Right ventricle myocardium inferior (tissue), 1 donor: Measurements from ENCODE around the gene KCTD11. TPM values are rescaled to one million over a fixed set of nuclear protein-coding genes. Genes with fewer than 3 reads are reported as not detected.
"Not testable (repeated sequence)": the region's sequence is repeated elsewhere in the genome, so short reads cannot be mapped to it uniquely, and the experiment has no call there.

ENCODE experiments used
- ATAC-seq: fragments of 200-7000 bp; cut with Tn5 transposase; one replicate; pipeline ENCODE4 v1.9.1; 2020; ENCODE audit warnings: mild to moderate bottlenecking, moderate library complexity
- DNase-seq: peaks from one replicate; pipeline ENCODE4 v3.0.0; 2021; ENCODE audit errors: missing footprints
- intact Hi-C: fragments of 100-400 bp; cut with DNase I; formaldehyde crosslinking; loops from one replicate; pipeline ENCODE4 v1.11.0; 2022
- total RNA-seq: library from RNA; stranded (reverse); fragmentation: NEBNext Ultra II Directional; extraction: Animal tissue kit (Norgen Biotek cat#: 25700); gene quantifications from one replicate; pipeline ENCODE4 v1.2.1, GENCODE V29; 2021
- donor health status: DM: no; HTN: yes; CAD: no; lungs with severe emphysema.

Gene KCTD11
- total RNA-seq, 1 donor from 2014 or later: 4.7 TPM

DNA sequence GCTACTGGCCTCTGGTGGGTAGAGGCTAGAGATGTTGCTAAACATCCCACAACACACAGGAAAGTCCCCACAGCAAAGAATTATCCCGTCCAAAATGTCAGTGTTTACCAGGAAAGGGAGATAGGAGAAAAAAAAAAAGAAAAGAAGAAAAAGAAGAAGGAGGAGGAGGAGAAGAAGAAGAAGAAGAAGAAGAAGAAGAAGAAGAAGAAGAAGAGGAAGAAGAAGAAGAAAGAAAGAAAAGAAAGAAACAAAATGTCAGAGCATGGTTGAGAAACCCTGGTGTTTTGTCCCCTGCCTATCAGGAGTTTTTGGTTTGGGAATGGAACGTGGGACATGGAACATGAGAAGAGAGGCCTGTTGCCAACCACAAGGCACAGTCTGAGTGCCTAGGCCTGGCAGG is 5.4 kb downstream of the KCTD11 start:
- intact Hi-C loops: loop anchor here (2.0 to 5.0 kb wide), 3 partner anchors 79 to 230 kb away; partner anchors contain the start of gene SENP3
- no peak for ATAC-seq
- DNase-seq: no peak

DNA sequence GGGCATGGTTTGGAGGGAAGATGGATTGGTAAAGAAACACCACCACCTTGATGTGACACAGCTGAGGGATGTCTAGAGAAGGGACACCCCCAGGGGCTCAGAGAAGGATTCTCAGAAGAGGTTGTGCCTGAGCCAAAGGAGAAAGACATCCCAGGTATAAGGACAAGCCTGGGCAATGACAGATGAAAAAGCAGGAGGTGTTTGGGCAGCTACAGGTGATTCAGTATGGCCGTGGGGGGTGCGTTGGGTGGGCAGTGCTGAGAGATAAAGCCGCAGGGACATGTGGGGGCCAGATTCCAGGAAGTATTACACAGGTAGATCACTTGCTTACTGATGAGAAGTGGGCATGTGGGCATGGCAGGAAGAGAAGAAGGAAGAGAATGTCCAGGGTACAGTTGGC is 9.9 kb downstream of the KCTD11 start:
- intact Hi-C loops: no loop called here
- DNase-seq: no peak
- ATAC-seq: no peak

DNA sequence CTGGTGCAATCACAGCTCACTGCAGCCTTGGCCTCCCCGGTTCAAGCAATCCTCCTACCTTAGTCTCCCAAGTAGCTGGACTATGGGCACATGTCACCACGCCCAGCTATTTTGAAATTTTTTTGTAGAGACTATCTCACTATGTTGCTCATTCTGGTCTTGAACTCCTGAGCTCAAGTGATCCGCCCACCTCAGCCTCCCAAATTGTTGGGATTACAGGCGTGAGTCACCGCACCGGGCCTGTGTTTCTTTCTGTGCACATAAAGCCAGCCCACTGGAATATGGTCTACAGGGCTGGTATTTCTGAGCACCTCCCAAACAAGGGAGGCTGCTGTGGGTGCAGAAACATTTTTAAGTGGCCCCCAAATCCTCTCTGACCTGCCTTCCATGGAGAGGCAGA is 11.3 kb downstream of the KCTD11 start:
- ATAC-seq: no peak
- no peak for DNase-seq
- intact Hi-C loops: no loop called here

DNA sequence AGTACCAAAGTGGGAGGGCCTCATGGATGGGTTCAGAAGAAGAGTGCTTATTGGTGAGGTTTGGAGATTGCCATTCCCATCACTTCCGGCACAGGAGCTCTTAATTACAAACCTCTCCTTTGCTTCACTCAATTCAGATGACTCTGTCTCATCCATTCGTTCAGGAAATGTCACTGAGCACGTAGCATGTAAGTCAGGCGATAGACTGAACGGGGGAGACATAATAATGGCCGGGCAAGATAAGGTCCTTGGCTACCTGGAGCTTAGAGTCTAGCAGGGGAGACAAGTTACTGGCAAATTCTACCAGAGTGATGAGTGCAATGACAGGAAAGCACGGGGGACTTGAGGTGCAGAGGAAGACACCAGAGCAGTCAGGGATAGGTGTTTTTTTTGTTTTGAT is 14.0 kb downstream of the KCTD11 start:
- intact Hi-C loops, ATAC-seq, DNase-seq: not testable (repeated sequence)

DNA sequence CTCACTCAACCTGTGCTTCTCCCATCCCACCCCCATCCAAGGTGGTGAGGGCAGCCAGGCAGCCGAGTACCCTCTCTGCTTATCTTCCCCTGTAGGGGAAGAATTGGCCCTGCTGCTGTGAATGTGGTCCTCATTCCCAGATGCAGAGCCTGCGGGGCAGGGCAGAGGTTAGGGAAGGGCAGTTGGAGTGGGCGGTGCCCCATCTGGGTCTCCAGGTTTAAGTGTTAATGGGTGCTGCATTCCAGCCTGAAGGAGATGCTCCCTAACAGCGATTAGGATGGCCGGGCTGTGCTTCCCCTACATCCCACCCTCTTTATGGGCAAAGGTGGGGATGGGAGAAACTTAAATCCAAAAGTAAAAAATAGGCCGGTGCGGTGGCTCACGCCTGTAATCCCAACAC is 15.1 kb downstream of the KCTD11 start:
- intact Hi-C loops: no loop called here
- ATAC-seq (no peak), DNase-seq (no peak)

DNA sequence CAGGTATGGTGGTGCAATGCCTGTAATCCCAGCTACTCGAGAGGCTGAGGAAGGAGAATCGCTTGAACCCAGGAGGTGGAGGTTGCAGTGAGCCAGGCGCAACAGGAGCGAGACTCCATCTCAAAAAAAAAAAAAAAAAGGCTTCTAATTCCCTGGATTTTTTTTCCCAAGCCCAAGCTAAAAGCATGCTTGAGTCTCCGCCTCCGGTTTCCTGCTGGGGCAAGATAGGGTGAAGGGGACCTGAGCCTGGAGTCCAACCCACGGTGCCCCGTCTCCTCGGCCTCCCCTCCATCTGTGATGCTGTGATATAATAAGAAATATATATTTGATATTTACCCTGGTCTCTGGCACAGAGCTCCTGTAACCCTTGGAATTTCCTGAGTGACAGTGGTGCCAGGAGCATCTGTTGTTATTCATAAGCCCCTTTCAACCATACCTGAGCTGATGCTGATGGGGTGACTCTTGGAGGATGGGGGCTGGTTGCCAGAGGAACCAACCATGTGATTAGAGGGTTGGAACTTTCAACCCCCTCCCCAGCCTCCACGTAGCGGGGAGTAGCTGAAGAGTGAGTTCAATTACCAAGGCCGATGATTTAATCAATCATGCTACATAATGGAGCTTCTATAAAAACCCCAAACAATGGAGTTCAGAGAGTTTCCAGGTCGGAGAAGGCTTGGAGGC is 16.1 kb downstream of the KCTD11 start:
- intact Hi-C loops: no loop called here

DNA sequence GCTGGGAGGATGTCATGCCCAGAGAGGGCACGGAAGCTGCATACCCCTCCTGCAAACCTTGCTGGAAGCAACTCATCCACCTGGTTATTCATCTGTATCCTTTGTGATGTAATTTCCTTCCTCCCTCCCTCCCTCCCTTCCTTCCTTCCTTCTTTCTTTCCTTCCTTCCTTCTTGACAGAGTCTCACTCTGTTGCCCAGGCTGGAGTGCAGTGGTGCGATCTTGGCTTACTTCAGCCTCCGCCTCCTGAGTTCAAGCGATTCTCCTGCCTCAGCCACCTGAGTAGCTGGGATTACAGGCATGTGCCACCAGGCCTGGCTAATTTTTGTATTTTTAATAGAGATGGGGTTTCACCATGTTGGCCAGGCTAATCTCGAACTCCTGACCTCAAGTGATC is 16.6 kb downstream of the KCTD11 start:
- intact Hi-C loops, ATAC-seq, DNase-seq: not testable (repeated sequence)

More for the DNA sequence above, 16.1 kb downstream of the KCTD11 start:
- DNase-seq (no peak), ATAC-seq (no peak)

DNA sequence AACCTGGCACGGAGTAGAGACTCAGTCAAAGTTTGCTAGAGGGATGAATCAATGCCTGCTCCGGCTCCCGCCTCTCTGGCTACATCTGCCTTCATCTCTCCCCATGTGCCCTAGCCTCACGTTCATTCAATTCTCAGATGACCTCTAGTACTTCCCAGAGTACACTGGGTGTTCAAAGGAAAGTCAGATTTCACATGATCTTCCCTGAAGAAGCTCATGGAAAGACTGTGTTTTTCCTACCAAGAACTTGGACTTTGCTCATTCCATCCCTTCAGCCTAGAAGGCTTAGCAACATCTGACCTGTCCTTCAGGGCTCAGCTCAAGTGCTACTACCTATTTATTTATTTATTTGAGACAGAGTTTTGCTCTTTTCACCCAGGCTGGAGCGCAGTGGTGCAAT is 17.9 kb downstream of the KCTD11 start:
- intact Hi-C loops: no loop called here
- ATAC-seq (no peak), DNase-seq (no peak)

DNA sequence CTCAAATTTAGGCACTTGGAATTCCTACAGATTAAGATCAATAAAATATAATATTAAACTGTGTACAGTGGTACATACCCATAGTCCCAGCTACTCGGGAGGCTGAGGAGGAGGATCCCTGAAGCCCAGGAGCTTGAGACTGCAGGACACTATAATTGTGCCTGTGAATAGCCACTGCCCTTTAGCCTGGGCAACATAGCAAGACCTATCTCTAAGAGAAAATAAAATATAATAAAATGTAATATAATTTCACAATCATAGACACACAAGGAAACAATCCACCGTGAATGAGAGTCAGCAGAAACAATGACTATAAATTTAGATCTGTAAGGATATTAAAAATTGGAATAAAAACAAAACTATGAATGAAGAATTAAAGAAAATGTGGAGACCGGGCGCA is 18.9 kb downstream of the KCTD11 start:
- ATAC-seq (no peak), DNase-seq (no peak)
- intact Hi-C loops: no loop called here

DNA sequence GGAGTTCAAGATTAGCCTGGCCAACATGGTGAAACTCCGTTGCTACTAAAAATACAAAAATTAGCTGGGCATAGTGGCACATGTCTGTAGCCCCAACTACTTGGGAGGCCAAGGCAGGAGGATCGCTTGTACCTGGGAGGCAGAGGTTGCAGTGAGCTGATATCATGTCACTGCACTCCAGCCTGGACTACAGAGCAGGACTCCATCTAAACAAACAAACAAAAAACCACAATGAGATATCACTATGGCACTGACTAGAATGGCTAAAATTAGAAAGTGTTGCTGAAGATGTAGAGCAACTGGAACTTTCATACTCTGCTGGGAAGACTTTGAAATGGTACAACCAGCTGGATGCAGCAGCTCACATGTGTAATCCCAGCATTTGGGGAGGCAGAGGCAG is 22.4 kb downstream of the KCTD11 start:
- no peak for DNase-seq
- intact Hi-C loops: no loop called here
- no peak for ATAC-seq

DNA sequence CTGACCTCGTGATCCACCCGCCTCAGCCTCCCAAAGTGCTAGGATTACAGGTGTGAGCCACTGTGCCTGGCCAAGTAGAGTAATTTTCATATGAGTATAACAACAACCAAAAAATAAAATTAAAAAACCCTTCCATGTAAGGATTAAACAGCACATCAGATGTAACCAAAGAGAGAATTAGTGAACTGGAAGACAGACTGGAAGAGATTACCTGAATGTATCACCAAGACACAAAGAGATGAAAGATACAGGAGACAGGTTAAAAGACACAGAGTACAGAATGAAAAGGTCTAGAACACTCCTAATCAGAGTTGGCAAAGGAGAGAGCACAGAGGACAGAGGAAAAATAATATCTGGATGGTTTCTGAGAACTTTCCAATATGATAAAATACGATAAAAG is 27.2 kb downstream of the KCTD11 start:
- DNase-seq (no peak), ATAC-seq (no peak)
- intact Hi-C loops: no loop called here

DNA sequence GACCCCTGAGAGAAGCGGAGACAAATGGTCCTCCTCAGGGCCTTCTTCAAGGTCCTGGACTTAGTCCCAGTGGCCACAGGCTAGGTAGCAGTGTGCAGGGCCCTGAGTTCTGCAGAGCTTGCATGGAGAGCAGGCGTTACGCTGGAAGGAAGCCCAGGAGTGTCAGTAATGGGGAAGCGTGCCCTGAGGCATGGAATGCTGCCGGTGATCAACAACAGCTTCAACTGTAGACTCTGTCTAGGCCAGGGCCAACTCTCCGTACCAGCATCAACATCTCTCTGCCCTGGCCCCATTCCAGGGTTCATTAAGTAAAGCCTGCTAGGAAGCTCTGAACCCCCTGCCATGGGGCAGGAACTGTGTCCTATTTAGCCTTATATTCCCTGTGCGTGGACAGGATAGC is 28.4 kb downstream of the KCTD11 start:
- intact Hi-C loops: no loop called here
- ATAC-seq (peak; percentile 83), DNase-seq (peak; percentile 76)

DNA sequence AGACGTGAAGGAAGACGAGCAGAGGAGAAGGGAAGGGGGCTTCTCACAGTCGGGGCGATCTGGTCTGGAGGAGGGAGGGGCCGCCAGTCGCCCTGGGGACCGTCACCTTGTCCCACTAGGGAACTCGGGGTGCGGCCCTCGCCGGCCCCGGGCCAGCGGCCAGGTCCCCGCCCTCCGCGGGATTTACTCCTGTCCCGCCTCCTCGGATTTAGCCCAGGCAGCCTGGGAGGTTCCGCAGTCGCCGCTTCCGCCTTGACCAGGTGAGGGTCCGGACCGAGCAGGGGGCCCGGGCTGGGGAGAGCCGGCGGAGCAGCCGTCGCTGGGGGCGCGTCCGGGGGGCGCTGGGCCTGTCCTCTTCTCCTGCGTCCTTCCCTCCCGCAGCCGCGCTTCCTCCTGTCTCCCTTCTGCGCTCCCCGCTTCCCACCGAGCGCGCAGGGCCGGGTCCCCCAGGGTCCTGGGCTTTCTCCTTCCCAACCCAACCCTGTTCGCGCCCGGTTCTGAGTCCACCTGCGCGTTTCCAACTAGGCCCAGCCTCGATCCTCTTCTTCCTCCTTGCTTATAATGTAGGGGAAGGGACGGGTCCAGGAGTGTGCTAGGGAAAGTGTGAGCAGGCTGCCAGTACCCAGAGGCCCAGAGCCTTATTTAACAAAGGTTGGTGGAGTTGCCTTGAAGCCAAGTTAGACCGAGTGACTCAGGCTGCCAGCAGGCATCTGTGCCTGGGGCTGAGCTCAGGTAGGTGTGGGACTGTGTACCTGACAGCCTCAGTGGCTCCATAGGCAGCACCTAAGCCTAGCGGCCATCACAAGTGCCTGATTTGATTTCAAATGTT is 29.1 kb downstream of the KCTD11 start, which contains the start of gene TNK1:
TNK1 (plus strand) TSS at position 235 of the 829 bp plus-strand sequence. CDS start 1,838 bp downstream, outside the sequence.
- peak; percentile 75 for DNase-seq
- peak; percentile 60 for ATAC-seq

DNA sequence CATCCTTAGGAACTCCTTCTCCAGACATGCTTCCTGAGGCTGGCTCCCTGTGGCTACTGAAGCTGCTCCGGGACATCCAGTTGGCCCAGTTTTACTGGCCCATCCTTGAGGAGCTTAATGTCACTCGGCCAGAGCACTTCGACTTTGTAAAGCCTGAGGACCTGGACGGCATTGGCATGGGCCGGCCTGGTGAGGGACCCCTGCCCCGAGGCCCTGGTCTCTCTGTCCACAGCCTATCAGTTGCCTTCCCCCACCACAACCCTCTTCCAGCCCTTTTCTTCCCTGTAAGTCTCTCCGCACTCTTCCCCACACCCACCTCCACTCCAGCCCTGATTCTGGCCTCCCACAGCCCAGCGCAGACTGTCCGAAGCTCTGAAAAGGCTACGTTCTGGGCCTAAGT is 30.9 kb downstream of the KCTD11 start:
- intact Hi-C loops: no loop called here
- DNase-seq: no peak
- no peak for ATAC-seq

More for the DNA sequence above, 29.1 kb downstream of the KCTD11 start, which contains the start of gene TNK1:
- intact Hi-C loops: no loop called here

DNA sequence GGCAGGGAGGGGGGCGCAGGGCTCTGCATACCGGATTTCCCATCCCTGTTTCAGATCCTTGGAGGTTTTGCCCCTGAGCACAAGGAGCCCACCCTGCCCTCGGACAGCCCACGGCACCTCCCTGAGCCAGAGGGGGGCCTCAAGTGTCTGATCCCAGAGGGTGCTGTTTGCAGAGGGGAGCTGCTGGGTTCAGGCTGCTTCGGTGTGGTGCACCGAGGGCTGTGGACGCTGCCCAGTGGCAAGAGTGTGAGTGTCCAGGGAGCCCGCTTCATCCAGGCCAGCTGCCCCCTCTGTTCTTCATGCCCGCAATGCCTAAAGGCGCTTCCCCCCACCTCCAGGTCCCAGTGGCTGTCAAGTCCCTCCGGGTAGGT is 31.4 kb downstream of the KCTD11 start:
- ATAC-seq (no peak), DNase-seq (no peak)
- intact Hi-C loops: no loop called here

DNA sequence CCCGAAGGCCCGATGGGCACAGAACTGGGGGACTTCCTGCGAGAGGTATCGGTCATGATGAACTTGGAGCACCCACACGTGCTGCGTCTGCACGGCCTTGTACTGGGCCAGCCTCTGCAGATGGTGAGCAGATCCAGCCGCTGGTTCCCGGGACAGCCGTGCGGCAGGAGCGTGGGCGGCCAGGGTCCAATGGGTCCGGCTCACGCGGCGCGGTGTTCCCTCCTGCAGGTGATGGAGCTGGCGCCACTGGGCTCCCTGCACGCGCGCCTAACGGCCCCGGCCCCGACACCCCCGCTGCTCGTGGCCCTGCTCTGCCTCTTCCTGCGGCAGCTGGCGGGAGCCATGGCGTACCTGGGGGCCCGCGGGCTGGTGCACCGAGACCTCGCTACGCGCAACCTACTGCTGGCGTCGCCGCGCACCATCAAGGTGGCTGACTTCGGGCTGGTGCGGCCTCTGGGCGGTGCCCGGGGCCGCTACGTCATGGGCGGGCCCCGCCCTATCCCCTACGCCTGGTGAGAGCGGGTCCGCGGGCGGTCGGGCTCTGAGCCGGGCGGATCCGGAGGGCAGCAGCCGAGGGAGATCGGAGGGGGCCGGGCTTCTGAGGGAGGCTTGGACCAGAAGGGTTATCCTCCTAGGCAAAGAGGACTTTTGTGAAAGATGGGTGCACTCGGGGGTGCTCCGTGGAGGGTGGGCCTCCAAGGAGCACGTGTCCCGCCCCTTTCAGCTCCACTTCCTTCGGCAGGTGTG is 32.0 kb downstream of the KCTD11 start:
- ATAC-seq (peak; percentile 58), DNase-seq (peak; percentile 72)
- intact Hi-C loops: no loop called here

DNA sequence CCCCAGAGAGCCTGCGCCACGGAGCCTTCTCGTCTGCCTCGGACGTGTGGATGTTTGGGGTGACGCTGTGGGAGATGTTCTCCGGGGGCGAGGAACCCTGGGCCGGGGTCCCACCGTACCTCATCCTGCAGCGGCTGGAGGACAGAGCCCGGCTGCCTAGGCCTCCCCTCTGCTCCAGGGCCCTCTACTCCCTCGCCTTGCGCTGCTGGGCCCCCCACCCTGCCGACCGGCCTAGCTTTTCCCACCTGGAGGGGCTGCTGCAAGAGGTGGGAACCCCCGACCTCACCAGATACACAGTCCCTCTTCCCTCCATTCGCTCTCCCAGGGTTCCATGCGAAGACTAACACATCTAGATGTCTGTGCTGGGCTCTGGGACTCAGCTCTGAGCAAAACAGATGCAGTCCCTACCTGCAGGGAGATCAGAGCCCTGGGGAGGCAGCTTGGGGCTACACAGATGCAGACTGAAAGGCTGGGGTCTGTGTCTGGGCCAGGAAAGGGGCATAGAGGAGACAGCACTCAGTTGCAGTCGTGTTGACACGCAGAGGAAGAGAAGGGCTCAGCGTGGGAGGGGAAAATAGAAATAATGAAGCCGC is 32.6 kb downstream of the KCTD11 start:
- intact Hi-C loops: no loop called here
- DNase-seq (no peak), ATAC-seq (no peak)

DNA sequence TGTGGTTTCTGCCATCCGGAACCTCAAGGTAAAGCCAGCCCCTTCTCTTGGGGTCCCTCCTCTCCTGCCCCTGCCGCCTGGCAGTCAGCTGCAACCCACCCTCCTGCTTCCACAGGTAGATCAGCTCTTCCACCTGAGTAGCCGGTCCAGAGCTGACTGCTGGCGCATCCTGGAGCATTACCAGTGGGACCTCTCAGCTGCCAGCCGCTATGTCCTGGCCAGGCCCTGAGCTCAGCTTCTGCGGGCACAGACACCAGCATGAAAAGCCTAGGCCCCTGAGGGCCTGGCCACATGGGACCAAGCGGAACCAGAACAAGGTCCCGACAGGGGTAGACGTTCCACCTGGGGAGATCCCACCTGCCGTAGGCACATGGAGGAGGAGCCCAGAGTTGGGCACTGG is 36.9 kb downstream of the KCTD11 start:
- ATAC-seq (no peak), DNase-seq (no peak)
- intact Hi-C loops: no loop called here
